Measurements from ENCODE around the gene SNCG.
"Not testable (repeated sequence)": the region's sequence is repeated elsewhere in the genome, so short reads cannot be mapped to it uniquely, and the experiment has no call there.

The SNCG gene

GRCh38 chr10:86961481-86962091 lies 3.2 kb downstream of the SNCG start:
- no peak for DNase-seq

DNA sequence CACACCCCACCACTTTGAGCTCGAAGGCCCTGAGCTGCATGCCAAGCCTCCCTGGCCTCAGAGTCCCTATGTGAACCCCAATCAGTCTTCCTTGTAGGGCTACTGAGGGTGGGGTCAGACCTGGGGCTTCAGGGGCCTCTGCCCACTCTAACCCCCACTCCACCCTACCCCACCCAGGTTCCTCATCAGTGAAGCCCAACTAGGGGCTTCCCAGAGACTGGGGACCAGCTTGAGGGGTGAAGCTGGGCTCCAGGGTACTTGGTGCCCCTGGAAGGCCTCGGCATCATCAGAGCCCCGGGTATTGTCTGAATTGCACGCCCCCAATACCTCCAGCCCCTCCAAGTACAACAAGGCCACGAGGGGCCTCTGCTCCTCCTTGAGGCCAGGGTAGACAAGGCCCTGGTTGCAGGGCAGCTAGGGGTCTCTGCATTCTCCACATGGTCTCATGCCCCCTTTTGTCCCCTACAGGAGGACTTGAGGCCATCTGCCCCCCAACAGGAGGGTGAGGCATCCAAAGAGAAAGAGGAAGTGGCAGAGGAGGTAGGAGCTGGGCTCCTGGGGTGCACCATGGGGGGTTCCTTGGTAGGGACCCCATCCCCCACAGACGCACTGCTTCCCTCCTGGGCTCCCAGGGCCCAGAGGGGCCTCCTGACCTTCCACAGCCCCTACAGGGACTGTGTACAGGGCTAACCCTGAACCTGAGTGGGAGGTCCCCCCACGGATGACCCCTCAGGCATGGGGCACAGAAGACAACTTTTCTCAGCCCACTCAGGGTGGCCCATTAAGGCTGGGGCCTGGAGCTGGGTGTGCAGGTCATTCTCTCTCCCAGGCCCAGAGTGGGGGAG lies 4.0 kb downstream of the SNCG start:
- DNase-seq = no peak

GRCh38 chr10:86962981-86963310 lies 4.5 kb downstream of the SNCG start:
- no peak for DNase-seq

GRCh38 chr10:86963341-86963919 lies 5.0 kb downstream of the SNCG start:
- DNase-seq = no peak

DNA sequence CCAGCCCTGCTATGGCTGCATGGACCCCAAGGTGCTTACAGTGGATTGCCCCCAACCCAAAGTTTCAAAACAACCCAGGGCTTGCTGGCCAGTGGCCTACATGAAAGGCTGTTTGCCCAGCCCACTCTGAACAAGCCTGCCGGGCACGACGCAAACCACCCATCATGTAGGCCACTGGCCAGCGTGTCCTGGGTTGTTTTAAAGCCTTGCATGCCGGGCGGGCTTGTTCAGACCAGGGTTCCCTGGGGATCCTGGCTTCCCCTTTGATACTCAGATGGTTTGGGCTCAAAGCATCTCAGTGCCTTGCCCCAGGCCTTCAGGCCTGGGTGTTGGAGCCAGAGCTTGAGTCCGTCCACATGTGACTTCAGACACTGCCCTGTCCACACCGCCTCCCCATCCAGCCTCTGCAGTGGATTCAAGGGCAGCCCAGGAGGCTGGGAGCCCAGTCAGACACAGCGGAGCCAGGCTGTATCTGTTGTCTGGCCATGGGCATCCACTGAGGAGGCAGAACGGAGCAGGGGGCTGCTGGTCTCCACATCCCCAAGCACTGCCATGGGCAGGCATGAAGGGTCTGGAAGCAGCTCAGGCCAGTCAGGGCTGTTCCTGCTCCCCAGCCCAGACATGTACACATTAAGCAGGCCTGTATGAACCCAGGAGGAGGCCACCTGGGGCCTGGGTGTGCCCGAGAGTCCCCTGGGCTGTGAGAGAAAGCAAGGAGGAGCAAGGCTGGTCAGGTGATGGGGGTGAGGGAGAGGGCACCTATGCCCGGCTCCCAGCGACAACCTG lies 5.9 kb downstream of the SNCG start:
- DNase-seq = no peak

DNA sequence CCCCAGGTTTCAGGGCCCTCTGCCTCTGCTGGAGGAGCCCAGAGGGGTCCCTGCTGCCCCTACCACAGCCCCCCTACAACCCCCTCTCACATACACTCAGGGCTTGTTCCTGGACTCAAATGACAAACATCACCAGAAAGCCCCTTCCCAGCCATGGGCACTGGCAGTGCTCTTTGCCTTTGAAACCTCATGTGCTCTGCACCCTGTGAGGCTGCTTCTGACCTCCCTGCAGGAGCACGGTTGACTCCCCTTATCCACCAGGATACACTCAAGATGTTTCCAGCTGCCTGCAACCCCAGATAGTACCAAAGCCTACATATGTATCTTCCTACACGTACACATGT lies 6.4 kb downstream of the SNCG start:
- no peak for DNase-seq

DNA sequence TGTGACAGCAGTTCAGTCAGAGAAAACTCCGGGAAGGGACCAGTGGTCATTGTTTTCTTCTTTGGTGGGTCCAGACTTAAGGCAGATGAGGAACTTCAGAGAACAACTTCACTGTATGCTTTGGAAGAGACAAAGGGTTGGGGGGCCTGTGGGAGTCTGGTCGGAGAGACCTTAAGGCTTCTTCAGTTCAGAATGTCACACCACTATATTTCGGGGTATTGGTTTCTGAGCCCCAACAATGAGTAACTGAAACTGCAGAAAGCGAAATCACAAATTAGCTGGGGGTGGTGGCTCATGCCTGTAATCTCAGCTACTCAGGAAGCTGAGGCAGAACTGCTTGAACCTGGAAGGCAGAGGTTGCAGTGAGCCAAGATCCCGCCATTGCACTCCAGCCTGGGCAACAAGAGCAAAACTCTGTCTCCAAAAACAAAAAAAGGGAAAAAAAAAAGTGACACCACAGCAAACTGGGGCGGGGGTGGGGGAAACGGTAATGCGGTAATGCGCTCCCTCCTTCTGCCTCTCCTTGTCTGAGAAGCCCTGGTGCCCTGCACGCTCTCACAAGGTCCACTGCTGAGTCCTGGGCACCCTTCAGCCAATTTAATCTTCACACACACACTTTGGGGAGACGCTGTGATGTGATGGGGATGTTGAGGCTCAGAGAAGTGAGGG lies 7.7 kb downstream of the SNCG start:
- no peak for DNase-seq

GRCh38 chr10:86967481-86967941 lies 9.1 kb downstream of the SNCG start:
- DNase-seq = no peak

- DNase-seq = peak; percentile 26
These were observed 10.0 kb downstream of the SNCG start, which contains the start of gene ADIRF for GRCh38 chr10:86968271-86968993. TSS of gene ADIRF (plus strand) at chr10:86968482. CDS start at chr10:86968545, 63 bp downstream.

DNA sequence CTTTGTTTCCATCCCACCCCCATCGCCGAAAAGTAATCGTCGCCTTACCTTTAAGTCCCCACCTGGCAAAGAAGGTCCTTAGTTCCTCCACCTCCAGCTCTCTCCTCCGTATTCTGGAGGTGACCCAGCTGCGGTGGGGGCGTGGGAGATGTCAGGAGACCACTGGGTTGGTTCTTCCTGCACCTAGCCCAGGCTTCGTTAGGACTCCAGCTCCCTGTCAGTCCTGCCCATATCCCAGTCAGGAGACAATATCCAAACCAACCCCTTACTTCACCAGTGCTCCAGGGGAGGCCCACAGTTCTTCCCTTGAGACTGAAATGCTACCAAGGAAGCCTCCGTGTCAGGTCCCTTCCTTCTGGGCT lies 10.6 kb downstream of the SNCG start:
- no peak for DNase-seq

DNA sequence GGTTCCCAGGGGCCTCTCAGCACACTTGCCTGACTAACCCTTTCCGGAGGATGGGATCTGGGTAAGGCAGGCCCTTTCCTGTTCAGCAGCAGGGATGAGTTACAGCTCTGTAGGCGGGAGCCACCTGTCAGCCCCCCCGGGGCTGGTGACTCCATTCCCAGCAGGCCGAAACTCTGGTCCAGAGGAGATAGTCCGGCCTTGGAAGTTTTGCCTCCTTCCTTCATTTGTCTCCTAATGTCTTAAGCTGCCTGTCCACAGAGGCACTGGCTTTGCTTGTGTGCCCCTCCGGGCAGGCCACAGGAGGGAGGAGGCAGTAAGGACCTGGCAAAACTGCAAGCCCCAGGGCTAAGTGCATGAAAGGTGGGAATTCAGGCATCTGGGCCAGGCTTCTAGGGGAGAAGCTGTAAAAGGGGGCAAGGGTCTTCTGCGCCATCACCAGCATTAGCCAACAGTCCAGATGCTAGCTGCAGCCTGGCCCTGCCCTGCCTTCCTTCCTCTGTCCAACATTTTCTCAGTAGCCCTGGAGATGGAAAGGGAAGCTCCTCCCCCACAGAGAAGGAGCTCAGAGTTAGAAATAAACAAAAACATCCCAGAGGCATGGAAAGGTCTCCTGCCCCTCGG lies 11.1 kb downstream of the SNCG start:
- no peak for DNase-seq

DNA sequence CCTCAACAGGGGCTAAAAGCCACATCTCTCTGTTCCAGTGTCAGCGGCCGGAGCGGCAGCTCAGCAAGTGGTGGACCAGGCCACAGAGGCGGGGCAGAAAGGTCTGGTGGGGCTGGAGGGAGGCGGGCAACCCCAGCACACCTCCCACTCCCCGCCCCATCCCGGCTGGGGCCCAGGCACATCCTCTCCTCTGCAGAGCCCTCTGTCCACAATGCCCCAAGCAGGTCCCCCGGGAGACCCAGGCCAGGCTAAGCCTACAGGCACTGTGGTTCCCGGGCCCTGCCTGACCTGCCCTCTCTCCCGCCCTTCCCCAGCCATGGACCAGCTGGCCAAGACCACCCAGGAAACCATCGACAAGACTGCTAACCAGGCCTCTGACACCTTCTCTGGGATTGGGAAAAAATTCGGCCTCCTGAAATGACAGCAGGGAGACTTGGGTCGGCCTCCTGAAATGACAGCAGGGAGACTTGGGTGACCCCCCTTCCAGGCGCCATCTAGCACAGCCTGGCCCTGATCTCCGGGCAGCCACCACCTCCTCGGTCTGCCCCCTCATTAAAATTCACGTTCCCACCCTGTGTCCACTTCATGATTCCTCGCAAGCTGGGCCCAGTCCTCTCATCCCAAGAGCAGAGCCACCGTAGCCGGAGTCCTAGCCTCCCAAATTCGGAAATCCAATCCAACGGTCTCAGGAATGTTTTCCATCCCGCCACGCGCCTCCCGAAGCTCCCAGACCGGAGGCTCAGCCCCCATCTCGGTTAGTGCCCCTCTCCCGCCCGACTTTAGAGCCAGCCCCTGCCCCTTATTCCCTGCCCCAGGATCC lies 12.0 kb downstream of the SNCG start:
- no peak for DNase-seq

DNA sequence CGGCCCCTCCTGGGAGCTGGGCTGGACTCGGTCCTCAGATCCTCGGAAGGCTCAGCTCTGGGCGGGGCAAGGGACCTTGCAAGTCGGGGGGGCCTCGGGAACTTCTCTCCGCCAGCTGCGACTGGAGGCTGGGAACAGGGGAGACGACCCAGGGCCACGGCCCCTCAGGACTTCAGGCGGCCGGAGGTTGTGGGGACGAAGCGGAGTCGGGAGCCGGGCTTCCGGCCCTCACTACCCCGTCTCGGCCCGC lies 12.5 kb downstream of the SNCG start:
- DNase-seq = no peak

DNA sequence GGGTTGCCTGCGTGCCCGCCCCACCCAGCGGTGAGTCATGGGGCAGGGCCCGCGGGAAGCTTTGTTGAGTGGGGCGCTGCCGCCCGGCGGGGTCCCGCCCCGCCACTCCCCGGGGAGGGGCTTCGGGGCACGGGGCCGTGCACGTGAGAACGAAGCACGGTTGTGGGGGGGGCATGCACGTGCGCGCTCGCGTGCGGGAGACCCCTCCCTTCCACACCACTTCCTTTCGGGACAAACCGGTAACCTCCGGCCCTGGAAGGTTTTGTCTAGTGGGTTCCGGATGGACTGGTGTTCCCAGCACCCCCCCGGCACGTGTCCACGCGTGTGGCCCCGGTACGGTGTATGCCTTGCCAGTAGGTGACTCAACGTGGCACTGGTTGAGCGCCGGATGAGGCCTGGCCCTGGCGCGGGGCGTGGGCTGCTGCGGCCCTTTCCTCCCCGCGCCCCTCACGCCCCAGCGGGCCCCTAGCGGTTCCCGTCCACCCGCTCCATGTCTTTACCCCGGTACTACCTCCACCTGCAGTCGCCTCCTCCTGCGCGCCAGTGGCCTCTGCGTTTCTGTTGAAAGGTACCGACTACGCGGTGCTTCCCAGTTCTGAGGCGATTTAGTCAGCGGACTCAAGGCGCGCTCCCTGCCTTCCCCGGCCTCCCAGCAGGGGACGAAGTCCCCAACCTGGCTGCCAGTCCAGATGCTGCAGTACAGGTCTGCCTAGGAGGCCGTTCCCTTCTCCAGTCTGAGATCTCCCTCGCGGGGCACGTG lies 13.0 kb downstream of the SNCG start:
- DNase-seq = peak; percentile 86

GRCh38 chr10:86972613-86973380 lies 14.4 kb downstream of the SNCG start:
- DNase-seq = no peak

DNA sequence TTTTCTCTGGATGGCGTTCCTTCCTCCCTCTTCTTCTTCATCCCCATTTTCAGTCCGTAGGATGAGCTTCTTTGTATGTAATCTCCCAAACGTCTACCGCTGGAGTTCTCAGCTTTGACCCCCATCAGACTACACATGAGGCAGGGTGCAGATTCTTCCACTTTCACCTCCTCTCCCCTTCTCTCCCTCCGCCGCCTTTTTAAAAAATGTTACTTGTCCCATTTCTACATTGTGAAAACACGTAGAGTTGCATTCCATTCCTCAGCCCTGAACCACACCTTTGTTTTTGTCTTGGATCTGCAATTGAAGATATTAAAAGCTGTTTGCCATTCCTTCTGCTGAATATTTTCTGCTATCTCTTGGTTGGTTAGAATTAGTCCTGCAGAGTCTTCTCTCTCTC lies 16.1 kb downstream of the SNCG start:
- DNase-seq = no peak

GRCh38 chr10:86976362-86977056 lies 18.1 kb downstream of the SNCG start:
- no peak for DNase-seq

GRCh38 chr10:86978457-86978856 lies 20.1 kb downstream of the SNCG start:
- not testable (repeated sequence) for DNase-seq

GRCh38 chr10:86979296-86979818 lies 21.0 kb downstream of the SNCG start:
- DNase-seq = no peak

All from stimulated activated CD4-positive, alpha-beta T cell treated with anti-CD3 and anti-CD28 coated beads, Interleukin-4, amount 100 ng/mL, for 1 hour (primary cell).